ENCODE measurements around the gene POLR3E.
"Not testable (repeated sequence)": the region's sequence is repeated elsewhere in the genome, so short reads cannot be mapped to it uniquely, and the experiment has no call there.

The POLR3E gene

DNA sequence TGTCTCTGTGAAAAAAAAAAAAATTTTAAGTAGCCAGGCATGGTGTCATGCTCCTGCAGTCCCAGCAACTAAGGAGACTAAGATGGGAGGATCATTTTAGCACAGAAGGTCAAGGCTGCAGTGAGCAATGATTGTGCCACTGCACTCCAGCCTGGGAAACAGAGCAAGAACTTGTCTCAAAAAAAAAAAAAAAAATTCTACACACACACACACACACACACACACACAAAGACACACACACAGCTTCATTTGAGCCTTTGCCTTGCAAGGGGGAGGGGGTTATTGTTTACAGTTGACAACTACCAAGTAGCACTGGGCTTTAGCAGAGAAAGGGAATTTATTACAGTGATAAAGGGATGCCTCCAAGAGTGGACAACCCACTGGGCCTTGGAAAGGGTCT lies 4.9 kb upstream of the POLR3E start:
- in situ Hi-C loops (cut with HindIII; ENCODE audit: low sequenced_read_pairs) = no loop called here

DNA sequence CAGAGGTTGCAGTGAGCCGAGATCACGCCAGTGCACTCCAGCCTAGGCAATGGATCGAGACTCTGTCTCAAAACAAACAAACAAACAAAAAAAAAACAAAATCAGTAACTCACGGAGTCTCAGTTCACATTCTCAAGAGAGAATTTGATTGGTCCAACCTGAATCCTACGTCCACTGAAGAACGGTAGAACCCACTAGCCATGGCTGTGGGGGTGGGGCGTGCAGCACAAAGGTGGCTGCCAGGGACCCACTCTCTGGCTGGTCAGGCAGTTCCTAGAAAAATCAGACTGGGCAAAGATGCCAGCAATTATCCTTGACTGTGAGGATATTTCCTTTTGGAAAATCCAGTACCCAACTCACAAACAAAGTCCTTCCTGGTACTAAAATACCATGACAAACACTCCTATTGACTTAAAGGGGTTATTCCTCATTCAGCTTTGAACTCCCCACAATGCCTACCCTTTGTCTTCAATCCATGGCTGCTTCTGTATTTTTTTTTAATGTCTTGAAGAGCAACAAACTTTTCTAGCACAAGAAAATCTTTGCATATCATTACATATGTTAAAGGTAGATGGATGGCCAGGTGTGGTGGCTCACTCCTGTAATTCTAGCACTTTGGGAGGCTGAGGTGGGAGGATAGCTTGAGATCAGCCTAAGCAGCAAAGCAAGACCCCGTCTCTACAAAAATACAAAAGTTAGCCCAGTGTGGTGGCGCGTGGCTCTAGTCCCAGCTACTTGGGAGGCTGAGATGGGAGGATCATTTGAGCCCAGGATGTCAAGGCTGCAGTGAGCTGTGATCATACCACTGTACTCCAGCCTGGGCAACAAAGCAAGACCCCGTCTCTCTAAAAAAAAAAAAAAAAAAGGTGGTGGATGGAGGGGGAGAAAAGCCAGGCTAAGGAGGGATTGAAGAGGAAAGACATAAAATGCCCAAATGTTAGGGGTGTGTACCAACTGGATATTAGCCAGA lies 3.8 kb upstream of the POLR3E start:
- in situ Hi-C loops (cut with HindIII; ENCODE audit: low sequenced_read_pairs) = no loop called here

DNA sequence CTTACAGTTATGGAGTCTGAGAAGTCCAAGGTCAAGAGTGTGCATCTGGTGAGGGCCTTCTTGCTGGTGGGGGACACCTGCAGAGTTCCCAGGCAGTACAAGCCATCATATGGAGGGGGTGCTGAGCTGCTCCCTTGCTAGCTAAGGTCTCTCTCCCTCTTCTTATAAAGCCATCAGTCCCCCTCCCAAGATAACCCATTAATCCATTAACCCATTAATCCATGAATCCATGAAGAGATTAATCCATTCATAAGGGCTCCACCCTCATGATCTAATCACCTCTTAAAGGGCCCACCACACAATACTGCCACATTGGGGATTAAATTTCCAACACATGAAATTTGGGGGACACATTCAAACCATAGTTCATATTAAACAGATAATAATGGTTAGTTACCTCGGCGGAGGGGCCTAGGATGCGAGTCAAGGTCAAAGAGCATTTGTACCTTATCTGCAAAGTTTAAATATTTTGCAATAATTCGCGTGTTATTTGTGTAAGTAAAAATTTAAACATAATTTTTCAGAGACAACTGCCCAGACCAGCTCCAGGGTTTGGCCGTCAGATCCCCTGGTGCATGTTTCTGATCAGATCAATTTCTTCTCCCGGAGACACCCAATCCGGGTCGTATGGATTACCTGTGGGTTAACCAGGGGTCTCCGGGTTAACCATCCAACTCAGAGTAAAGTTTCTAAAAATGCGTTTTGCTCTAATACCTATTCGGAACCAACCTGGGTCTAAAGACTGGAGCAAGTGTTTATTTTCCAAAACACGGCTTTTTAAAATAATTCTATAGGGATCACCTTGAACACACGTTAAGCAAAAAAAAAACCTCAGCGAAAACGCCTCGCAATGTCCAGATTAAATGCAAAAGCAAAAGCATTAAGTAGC lies 740 bp upstream of the POLR3E start:
- in situ Hi-C loops (cut with HindIII; ENCODE audit: low sequenced_read_pairs) = no loop called here

DNA sequence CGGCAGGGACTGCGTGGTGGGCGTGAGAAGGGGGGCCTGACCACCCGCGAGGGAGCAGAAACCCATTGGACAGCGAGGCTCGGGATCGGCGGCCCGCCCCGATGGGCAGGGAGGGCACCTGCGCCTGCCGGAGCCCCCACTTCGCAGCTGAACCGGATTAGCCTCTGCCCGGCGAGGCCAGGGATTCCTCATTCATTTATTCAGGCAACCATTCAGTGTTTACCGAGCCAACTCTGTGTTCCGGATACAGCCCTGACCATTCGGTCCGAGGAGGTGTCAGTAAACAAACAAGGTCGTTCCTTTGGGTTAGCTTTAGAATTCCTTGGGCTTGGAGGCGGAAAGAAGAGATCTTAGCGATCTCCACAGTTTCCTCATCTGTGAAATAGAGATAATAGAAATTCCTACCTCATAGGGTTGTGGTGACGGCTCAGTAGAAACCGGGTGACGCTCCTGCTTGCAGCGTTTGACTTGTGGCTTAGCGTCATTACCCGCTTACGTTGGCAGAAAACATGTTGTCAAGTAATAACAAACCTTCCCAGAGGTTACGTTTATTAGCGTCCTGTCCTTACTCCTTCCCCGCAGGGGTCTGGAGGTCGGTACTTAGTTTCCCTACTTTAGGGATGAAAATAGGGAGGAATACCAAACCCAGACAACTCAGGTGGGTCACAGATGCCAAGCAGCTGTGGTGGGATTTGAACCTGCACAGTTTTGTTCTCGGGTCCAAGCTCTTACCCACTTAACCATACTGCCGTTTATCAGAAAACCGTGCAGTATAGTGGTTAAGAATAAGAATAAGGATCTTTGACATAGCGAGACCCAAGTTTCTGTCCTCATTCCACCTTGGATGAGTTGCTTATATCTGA lies 893 bp downstream of the POLR3E start:
- in situ Hi-C loops (cut with HindIII; ENCODE audit: low sequenced_read_pairs) = no loop called here

DNA sequence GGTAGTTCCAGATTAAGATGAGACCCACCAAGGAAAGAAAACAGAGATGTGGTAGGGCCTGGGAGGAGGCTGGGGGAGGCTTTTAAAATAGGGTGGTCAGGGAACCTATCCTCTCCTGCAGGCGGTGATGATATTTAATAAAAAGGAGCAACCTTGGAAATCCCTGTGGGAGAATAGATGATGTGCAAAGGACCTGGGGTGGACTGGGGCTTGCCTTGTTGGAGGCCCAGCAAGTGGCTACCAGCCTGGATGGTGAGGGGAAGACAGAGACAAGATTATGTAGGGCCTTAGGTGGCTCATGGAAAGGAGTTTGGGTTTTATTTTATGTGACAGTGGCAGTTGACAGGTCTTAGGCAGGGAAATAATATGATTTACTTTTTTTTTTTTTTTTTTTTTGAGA lies 1.8 kb downstream of the POLR3E start:
- in situ Hi-C loops (cut with HindIII; ENCODE audit: low sequenced_read_pairs) = no loop called here

DNA sequence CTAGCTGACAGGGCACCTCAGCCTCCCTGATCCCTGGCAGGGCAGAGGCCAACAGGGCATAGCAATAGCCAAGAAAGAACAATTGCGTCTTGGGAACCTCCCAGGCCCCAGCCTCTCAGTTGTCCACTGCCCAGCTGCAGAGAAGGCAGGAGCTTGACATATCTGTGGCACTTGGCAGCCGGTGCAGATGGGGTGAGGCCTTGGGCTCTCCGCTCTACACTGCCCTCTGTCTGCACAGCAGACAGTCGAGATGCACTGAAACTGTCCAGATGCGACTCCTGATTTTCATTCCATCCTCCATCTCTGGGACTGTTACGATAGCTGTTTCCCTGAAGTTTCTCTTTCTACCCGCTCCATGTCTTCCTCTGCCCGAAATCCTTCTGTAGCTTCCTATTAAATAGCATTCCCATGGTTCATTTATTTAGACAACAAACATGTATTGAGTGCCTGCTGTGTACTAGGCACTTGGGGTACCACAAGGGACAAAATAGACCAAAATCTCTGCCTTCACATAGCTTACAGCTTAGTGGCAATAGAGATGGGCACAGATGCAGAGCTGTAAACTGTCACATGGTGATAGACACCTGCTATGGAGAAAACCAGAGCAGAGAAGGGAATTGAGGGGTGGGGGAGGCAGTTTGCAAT lies 3.3 kb downstream of the POLR3E start:
- in situ Hi-C loops (cut with HindIII; ENCODE audit: low sequenced_read_pairs) = no loop called here

DNA sequence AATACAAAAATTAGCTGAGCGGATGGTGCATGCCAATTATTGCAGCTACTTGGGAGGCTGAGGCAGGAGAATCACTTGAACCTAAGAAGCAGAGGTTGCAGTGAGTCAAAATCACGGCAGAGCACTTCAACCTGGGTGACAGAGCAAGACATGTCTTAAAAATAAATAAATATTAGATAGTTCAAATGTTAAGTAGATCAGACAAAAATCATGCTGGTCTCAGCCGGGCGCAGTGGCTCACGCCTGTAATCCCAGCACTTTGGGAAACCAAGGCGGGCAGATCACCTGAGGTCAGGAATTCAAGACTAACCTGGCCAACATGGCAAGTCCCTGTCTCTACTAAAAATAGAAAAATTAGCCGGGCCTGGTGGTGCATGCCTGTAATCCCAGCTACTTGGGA lies 4.2 kb downstream of the POLR3E start:
- in situ Hi-C loops (cut with HindIII; ENCODE audit: low sequenced_read_pairs) = not testable (repeated sequence)

DNA sequence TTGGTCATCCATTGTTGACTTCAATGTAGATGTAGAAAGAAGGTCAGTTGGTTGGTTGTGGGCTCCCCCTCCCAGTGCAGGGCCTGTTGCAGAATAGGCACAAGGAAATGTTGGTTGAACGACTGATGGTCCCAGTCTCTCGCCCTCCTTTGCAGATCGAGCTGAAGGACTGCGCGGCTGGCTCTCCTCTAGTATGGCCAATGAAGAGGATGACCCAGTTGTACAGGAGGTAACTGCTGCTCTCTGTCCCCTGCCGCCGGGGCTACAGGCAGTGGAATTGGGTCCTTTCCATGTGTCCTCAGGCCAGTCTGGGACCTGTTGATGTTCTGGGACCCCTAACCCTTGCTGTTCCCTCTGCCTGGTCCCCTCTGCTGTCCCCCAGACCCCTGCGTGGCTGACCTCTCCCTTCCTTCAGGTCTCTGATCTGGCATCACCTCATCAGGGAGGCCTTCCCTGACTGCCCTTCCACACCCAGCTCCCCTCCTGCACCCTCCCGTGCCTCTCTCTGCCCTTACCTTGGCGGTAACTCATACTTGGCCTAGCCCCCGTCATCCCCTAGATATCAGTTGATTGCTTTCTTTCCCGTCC lies 5.7 kb downstream of the POLR3E start:
- in situ Hi-C loops (cut with HindIII; ENCODE audit: low sequenced_read_pairs) = no loop called here

DNA sequence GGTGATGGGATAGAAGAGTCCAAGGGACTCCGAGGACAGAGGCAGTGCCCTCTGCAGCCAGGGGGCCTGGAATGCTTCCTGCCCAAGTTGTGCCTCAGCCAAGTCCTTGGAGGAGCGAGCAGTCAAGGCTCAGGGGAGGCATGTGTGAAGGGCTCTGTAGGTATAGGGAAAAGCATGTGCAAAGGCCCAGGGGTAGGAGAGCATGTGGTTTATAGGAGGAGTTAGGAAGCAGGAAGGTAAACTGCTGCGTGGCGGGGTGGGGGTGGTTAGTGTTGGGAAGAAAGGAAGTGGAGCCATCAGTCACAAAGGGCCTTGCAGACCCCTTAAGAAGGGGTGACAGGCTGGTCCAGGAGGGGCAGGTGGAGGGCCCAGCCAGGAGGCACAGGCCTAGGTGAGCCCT lies 7.2 kb downstream of the POLR3E start:
- in situ Hi-C loops (cut with HindIII; ENCODE audit: low sequenced_read_pairs) = no loop called here

DNA sequence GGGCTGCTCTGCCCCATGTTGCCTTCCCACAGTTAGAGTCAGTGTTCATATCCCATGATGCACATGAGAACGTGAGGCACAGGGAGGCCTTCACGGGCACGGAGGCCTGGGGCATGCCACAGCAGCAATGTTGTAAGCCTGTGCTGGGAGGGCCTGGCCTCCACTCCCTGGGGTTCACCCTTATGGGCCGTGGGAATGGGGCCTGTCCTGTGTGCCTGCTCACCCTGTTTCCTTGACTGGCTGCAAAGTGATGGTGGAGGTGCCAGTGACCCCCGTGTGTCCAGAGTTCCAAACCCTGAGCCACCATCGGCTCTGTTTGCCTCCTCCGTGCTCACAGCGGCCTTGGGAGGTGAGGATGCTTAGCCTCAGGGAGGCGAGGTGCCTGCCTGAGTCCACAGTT lies 9.6 kb downstream of the POLR3E start:
- in situ Hi-C loops (cut with HindIII; ENCODE audit: low sequenced_read_pairs) = no loop called here

DNA sequence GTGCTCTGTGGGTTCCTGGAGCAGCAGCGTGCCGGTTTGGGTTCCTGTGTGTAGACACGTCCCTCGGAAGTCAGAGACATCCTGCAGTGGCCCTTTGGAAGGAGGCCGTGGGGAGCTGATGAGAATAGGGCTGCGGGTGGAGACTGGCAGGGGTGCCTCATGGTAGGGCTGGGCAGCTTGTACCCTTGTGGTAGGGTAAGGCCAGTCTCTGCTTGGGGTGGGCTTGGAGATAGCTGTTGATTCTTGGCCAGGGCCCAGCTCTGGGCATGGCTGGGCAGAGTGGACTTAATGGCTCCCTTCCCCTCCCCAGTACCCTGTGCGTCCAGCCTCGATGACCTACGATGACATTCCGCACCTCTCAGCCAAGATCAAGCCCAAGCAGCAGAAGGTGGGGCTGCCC lies 10.6 kb downstream of the POLR3E start:
- in situ Hi-C loops (cut with HindIII; ENCODE audit: low sequenced_read_pairs) = no loop called here

DNA sequence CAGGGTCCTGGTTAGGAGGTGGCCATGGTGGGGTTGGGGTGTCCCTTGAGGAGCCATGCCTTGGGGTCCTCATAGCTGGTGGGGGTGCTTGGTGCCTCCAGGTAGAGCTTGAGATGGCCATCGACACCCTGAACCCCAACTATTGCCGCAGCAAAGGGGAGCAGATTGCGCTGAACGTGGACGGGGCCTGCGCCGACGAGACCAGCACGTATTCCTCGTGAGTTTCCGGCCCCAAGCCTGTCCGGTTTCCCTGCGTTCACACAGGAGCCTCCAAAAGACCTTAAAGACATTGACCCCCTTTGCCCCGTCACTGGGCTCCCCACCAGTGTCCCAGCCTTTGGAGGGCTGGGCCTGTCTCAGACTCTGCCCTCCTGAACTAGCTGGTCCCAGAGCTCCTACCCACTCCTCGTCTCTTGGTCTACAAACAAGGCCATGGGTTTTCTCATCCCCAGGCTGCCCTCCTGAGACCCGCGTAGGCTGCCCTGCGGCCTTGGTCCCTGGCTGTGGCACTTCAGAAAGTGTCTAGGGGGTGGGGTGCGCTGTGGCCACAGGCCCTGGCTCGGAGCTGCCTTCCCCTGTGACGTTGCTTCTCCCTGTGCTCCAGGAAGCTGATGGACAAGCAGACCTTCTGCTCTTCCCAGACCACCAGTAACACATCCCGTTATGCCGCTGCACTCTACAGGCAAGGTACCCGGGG lies 11.8 kb downstream of the POLR3E start:
- in situ Hi-C loops (cut with HindIII; ENCODE audit: low sequenced_read_pairs) = no loop called here

DNA sequence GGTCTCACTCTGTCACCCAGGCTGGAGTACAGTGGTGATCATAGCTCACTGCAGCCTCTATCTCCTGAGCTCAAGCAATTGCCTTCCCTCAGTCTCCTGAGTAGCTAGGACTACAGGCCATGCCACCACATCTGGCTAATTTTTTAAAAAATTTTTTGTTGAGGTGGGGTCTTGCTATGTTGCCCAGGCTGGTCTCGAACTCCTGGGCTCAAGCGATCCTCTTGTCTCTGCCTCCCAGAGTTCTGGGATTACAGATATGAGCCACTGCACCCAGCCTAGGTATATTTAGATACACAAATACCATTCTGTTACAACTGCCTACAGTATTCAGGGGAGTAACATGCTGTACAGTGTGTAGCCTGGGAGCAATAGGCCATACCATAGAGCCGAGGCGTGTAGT lies 14.3 kb downstream of the POLR3E start:
- in situ Hi-C loops (cut with HindIII; ENCODE audit: low sequenced_read_pairs) = no loop called here

DNA sequence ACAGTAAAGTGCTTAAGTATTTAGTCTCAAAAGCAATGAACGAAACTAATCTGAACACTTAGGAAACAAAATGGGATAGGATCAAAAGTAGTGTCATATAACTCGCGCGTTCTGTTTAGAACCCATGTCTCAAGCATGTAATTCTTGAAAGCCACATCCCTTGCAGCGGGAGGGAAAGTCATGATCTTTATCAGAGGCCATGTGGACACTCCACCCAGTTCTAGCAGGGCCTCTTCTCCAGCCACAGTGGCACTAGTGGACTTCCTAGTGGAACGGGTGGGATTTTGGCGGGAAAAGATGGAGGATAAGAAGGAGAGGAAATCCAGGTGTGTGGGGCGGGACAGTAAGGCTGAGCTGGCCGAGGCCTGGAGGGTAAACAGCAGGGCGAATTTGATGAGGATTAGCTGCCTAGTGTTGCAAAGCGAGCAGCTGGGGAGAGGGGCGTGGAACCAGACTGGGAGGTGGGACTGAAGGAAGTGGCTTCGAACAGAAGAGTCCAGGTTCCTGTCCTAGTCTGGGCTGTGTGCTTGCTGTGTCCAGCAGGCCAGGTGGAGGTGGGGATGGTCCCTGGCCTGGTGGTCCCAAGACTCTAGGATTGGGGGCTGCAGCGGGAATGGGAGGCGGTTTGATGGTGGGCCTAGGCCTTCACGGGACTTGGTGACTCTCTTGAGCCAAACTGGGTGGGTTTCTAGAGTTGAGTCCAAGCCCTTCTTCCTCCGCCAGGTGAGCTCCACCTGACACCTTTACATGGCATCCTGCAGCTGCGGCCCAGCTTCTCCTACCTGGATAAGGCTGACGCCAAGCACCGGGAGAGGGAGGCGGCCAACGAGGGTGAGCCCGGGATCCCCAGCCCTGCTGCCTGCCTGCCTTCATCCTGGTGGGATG lies 15.9 kb downstream of the POLR3E start:
- in situ Hi-C loops (cut with HindIII; ENCODE audit: low sequenced_read_pairs) = no loop called here

DNA sequence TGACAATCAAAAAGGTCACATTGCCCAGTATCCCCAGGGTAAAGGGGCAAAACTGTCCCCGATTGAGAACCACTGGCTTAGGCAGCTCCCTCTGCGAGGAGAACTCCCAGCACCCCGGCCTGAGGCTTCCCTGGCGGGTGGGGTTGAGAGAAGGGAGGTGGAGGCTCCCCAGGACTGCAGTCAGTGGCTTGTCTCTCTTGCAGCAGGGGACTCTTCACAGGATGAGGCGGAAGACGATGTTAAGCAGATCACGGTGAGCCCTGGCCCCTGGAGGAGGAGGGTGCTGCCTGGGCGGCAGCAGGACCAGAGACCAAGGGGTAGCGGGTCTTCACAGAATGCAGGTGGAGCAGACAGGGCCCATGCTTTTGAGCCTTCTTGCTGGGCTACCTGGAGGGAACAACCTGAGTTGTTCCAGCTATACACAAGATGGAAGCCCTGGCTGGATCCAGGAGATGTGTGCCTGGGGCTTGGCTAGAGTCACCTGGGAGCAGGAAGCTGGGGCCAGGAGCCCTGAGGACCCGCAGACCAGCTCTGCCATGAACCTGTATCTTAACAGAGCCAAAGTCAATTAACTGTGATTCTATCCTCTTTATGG lies 16.8 kb downstream of the POLR3E start:
- in situ Hi-C loops (cut with HindIII; ENCODE audit: low sequenced_read_pairs) = no loop called here

DNA sequence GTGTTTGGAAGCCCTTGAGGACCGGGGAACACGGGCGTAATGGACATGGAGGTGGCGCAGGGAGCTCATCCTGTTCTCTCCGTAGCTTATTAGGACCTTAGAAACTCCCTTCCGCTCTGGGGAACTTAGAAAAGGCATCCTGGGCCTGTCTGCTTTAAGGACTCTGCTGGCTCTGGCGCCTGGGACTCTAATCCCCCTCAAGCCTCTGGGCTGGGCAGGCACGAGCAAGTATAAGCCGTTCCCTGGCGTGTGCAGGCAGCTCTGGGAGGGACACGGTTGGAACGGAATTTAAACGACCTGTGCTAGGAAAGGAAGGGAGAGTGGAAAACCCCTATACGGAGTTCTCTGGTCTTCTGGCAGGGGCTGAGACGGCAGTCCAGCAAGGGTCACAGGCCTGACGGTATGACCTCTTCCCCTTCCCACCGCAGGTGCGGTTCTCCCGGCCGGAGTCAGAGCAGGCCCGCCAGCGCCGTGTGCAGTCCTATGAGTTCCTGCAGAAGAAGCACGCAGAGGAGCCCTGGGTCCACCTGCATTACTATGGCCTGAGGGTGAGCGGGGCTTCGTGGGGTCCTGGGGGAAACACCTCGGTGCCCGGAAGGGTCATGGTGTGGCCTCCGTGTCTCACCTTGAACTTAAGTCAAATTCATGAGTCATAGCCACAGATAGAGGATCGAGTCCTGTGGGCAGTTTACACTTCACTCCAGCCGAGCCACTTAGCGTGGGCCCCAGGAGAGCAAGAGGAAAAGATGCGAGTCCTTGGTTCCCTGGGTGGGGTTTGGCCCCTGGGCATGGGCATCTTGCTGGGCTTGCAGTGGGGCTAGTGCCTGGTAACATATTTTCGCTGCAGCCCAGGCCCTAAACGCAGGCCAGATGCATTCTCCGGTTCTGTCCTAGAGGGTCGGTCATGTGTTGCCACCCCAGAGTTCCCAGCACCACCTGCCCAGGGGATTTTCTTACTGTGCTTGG lies 17.7 kb downstream of the POLR3E start:
- in situ Hi-C loops (cut with HindIII; ENCODE audit: low sequenced_read_pairs) = no loop called here

DNA sequence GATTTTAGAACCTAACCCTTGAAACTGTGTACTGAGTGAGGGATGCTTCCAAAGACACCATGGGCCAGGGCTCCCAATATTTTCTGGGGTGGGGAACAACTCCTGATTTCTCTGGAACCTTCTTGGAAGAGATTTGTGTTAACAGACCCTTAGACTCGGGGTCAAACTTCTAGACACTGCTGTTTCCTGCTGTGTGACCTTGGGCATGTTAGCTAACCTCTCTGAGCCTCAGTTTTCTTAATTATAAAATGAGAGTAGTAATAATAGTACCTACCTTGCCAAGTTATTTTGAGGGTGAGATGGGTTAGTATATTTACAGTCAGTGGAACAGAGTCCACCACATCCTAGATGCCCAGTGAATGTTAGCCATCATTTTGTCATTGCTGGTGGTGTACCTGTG lies 18.8 kb downstream of the POLR3E start:
- in situ Hi-C loops (cut with HindIII; ENCODE audit: low sequenced_read_pairs) = no loop called here

Data from DLD1 (cell line).